ENCODE results near the gene SHC3. TPM values are rescaled to one million over a fixed set of nuclear protein-coding genes. Genes with fewer than 3 reads are reported as not detected.

SHC3 gene
- total RNA-seq, 1 donor from 2014 or later = 0.96 TPM

DNA sequence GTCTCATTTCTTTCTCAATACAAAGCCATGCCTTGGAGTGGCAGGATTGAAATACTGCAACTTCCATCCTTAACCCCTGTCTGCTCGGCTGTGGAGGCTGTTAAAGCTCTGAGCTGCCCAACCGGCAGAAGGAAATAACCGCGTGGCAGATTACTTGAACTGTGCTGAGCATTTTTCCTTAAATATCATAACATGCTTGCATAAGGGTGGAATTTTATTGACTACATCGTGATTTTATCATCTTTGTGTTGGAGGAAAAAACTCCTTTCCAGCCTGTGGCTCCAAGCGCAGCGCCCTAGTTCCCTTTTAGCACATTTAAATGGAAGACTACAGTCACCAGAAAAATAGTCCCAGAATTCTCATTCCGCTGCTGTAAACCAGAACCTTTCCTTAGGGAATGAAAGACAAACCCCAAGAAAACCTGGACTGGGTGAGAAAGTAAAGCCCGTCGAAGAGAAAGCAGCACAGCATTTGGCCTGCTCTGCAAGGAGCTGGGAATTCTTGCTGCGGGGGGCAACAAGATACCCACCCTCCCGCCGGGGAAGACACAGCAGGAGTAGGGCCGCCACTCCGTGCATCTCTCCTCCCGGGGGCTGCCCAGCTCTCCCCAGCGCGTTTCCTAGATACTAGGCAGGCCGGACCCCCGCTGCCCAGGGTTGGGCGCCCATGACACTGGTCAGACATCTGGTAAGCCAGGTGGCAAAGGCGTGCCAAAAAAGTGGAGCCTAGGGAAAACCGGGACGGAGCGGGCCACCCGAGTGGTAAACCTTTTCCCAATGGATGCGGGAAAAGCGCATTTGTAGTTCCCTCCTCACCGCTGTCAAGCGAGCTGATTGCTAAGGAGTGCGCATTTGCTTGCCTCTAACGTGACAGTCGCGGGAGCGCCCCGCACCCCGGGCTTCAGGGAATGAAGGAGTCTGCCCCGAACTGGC lies 1.3 kb downstream of the SHC3 start:
- no peak for DNase-seq
- no peak for TF ChIP-seq CTCF (IDR thresholded peaks at IDR 0.05; ENCODE audit: borderline replicate concordance)
- Histone ChIP-seq H3K27ac (replicated peaks) (no peak overlapping the region), H3K4me3 (peak overlapping the region; percentile 65), H3K27me3 (ENCODE audit: low read depth) (peaks cover 62% of the 10 kb centered on the region), H3K36me3 (no peaks in the 10 kb centered on the region), H3K4me1 (peaks cover 43% of the 10 kb centered on the region), H3K9me3 (replicated peaks) (no peaks in the 10 kb centered on the region)
- intact Hi-C loops (cut with micrococcal nuclease) = no loop called here

GRCh38 chr9:89175828-89176261 lies 2.8 kb downstream of the SHC3 start:
- H3K4me1 ChIP-seq = peaks cover 38% of the 10 kb centered on the region
- H3K27me3 ChIP-seq (ENCODE audit: low read depth) = peaks cover 72% of the 10 kb centered on the region
- intact Hi-C loops (cut with micrococcal nuclease) = no loop called here

GRCh38 chr9:89174291-89174690 lies 4.3 kb downstream of the SHC3 start:
- intact Hi-C loops (cut with micrococcal nuclease) = no loop called here
- H3K27ac ChIP-seq (replicated peaks) = no peak overlapping the region
- DNase-seq = no peak

More at GRCh38 chr9:89175828-89176261, 2.8 kb downstream of the SHC3 start:
- Histone ChIP-seq H3K27ac (replicated peaks) (no peak overlapping the region), H3K36me3 (no peaks in the 10 kb centered on the region), H3K4me3 (no peak overlapping the region), H3K9me3 (replicated peaks) (no peaks in the 10 kb centered on the region)
- DNase-seq = no peak
- no peak for TF ChIP-seq CTCF (IDR thresholded peaks at IDR 0.05; ENCODE audit: borderline replicate concordance)

DNA sequence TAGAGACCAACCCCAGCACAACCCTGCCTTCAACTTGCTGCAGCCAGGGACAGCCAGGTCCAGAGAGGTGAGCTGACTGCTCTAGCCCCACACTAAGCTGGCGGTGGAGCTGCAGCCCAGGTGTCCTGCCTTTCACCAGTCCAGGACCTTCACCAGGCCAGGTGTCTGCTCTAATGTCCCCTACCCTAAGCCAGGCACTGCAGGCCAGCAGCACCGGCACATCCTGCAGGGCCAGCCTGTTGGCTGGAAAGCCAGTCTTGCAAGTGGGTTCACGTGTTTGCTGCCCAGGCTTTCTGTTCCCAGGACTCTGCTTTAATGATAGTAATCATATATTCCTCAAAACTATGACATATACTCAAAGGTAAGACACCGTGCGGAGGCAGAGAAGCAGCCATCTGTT lies 5.5 kb downstream of the SHC3 start:
- intact Hi-C loops (cut with micrococcal nuclease) = no loop called here
- H3K27me3 ChIP-seq (ENCODE audit: low read depth) = peaks cover 67% of the 10 kb centered on the region

More at GRCh38 chr9:89174291-89174690, 4.3 kb downstream of the SHC3 start:
- Histone ChIP-seq H3K9me3 (replicated peaks) (no peaks in the 10 kb centered on the region), H3K4me1 (peaks cover 23% of the 10 kb centered on the region), H3K4me3 (no peak overlapping the region), H3K36me3 (no peaks in the 10 kb centered on the region), H3K27me3 (ENCODE audit: low read depth) (peaks cover 75% of the 10 kb centered on the region)
- no peak for TF ChIP-seq CTCF (IDR thresholded peaks at IDR 0.05; ENCODE audit: borderline replicate concordance)

GRCh38 chr9:89172398-89172797 lies 6.2 kb downstream of the SHC3 start:
- Histone ChIP-seq H3K4me1 (peaks cover 5% of the 10 kb centered on the region), H3K27me3 (ENCODE audit: low read depth) (peaks cover 60% of the 10 kb centered on the region), H3K4me3 (no peak overlapping the region), H3K27ac (replicated peaks) (no peak overlapping the region), H3K9me3 (replicated peaks) (no peaks in the 10 kb centered on the region), H3K36me3 (no peaks in the 10 kb centered on the region)
- DNase-seq = no peak
- no peak for TF ChIP-seq CTCF (IDR thresholded peaks at IDR 0.05; ENCODE audit: borderline replicate concordance)
- intact Hi-C loops (cut with micrococcal nuclease) = no loop called here

More for the DNA sequence above, 5.5 kb downstream of the SHC3 start:
- no peak for DNase-seq
- no peak overlapping the region for H3K4me3 ChIP-seq
- no peaks in the 10 kb centered on the region for H3K9me3 ChIP-seq (replicated peaks)
- H3K4me1 ChIP-seq = peaks cover 11% of the 10 kb centered on the region
- no peak overlapping the region for H3K27ac ChIP-seq (replicated peaks)
- TF ChIP-seq CTCF (IDR thresholded peaks at IDR 0.05; ENCODE audit: borderline replicate concordance) = no peak
- H3K36me3 ChIP-seq = no peaks in the 10 kb centered on the region
